HCEC 1CT (cell line): ENCODE results near the gene NECAP2.
"Not testable (repeated sequence)": the region's sequence is repeated elsewhere in the genome, so short reads cannot be mapped to it uniquely, and the experiment has no call there.

Experiments used
- DNase-seq: peaks from one replicate; pipeline ENCODE4 v3.0.0-alpha.2; 2017

Gene NECAP2

GRCh38 chr1:16462773-16463330, 22.3 kb downstream of the NECAP2 start:
- no peak for DNase-seq

GRCh38 chr1:16464917-16465625, 24.5 kb downstream of the NECAP2 start:
- DNase-seq: no peak

GRCh38 chr1:16468558-16468957, 28.0 kb downstream of the NECAP2 start:
- DNase-seq: no peak

GRCh38 chr1:16474166-16474800, 33.8 kb downstream of the NECAP2 start:
- no peak for DNase-seq

- DNase-seq: not testable (repeated sequence)
Observed at GRCh38 chr1:16474891-16475290, 34.4 kb downstream of the NECAP2 start.

- not testable (repeated sequence) for DNase-seq
Observed at GRCh38 chr1:16475771-16476770, 35.5 kb downstream of the NECAP2 start.

- no peak for DNase-seq
Observed at GRCh38 chr1:16478091-16478490, 37.6 kb downstream of the NECAP2 start.

GRCh38 chr1:16483146-16483545, 42.6 kb downstream of the NECAP2 start:
- DNase-seq: not testable (repeated sequence)

GRCh38 chr1:16483639-16484500, 43.3 kb downstream of the NECAP2 start:
- not testable (repeated sequence) for DNase-seq

GRCh38 chr1:16484501-16484835, 43.9 kb downstream of the NECAP2 start:
- no peak for DNase-seq

- no peak for DNase-seq
Observed at GRCh38 chr1:16484931-16485330, 44.4 kb downstream of the NECAP2 start.

GRCh38 chr1:16486316-16486715, 45.8 kb downstream of the NECAP2 start:
- DNase-seq: not testable (repeated sequence)

GRCh38 chr1:16487011-16487410, 46.5 kb downstream of the NECAP2 start:
- not testable (repeated sequence) for DNase-seq

- DNase-seq: not testable (repeated sequence)
Observed at GRCh38 chr1:16489195-16489880, 48.8 kb downstream of the NECAP2 start.

GRCh38 chr1:16491056-16491675, 50.6 kb downstream of the NECAP2 start:
- DNase-seq: no peak

GRCh38 chr1:16492937-16493336, 52.4 kb downstream of the NECAP2 start:
- not testable (repeated sequence) for DNase-seq

GRCh38 chr1:16493731-16494130, 53.2 kb downstream of the NECAP2 start:
- DNase-seq: not testable (repeated sequence)

GRCh38 chr1:16497474-16497904, 57.0 kb downstream of the NECAP2 start:
- DNase-seq: not testable (repeated sequence)

GRCh38 chr1:16498047-16498446, 57.5 kb downstream of the NECAP2 start:
- not testable (repeated sequence) for DNase-seq

GRCh38 chr1:16498573-16499413, 58.3 kb downstream of the NECAP2 start:
- peak; percentile 80 for DNase-seq
